ENCODE results near the gene PLEKHG3.

DNA sequence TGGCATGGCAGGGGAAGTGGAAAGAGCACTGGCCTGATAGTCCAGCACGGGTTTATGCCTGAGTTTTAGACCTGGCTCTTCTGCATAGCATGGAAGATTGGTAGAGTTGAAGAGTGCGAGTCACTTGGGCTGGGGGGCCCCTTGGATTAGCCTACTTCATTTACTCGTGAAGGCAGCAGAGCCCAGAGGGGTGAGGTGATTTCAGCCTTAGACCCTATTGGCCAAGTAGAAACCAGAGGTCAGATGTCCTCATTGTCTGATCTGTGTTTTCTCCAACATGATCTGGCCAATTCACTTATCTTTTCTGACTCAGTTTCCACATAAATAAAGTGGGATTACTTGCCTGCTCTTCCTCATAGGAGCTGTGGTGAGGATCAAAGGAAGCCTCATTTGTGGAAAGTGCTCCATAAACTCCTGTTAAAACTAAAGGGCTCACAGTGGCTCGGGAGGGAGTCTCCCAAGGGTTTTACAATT lies 1.9 kb downstream of the PLEKHG3 start:
- TF ChIP-seq, protein P1, sequence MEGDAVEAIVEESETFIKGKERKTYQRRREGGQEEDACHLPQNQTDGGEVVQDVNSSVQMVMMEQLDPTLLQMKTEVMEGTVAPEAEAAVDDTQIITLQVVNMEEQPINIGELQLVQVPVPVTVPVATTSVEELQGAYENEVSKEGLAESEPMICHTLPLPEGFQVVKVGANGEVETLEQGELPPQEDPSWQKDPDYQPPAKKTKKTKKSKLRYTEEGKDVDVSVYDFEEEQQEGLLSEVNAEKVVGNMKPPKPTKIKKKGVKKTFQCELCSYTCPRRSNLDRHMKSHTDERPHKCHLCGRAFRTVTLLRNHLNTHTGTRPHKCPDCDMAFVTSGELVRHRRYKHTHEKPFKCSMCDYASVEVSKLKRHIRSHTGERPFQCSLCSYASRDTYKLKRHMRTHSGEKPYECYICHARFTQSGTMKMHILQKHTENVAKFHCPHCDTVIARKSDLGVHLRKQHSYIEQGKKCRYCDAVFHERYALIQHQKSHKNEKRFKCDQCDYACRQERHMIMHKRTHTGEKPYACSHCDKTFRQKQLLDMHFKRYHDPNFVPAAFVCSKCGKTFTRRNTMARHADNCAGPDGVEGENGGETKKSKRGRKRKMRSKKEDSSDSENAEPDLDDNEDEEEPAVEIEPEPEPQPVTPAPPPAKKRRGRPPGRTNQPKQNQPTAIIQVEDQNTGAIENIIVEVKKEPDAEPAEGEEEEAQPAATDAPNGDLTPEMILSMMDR (IDR thresholded peaks at IDR 0.05) = no peak
- no peak for TF ChIP-seq POLR2A (IDR thresholded peaks at IDR 0.05)
